Testis (tissue), 3 donors: ENCODE measurements around the gene N4BP2L2. TPM values are rescaled to one million over a fixed set of nuclear protein-coding genes. Genes with fewer than 3 reads are reported as not detected.

Experiments used
- DNase-seq: peaks from one replicate; pipeline ENCODE4 v3.0.0-alpha.2; 2019
- H3K27ac ChIP-seq, 2 donors: fragments of 200-600 bp; sonication (generic); one replicate each; pipeline ENCODE4 v1.5.1; 2019
- H3K27me3 ChIP-seq: fragments of 200-600 bp; sonication (generic); one replicate; pipeline ENCODE4 v1.5.1; 2019
- H3K36me3 ChIP-seq: fragments of 200-600 bp; sonication (generic); one replicate; pipeline ENCODE4 v1.5.1; 2017; ENCODE audit warnings: low read depth; ENCODE audit errors: missing control alignments
- H3K4me1 ChIP-seq: fragments of 200-600 bp; sonication (generic); one replicate; pipeline ENCODE4 v1.5.1; 2019
- H3K4me3 ChIP-seq, 2 donors: fragments of 200-600 bp; sonication (generic); one replicate each; pipeline ENCODE4 v1.5.1; 2017 to 2019
- H3K9me3 ChIP-seq: fragments of 200-600 bp; sonication (generic); one replicate; pipeline ENCODE4 v1.5.1; 2017
- CTCF ChIP-seq, 3 experiments: fragments of 450-650 bp in 2 of 3; fragments of 200-600 bp in 1 of 3; sonication (generic) in 1 of 3; IDR thresholded peaks; one replicate each; pipeline ENCODE4 v1.5.1; 2016 to 2019; ENCODE audit warnings: antibody characterized with exemption in 3 of 3, mild to moderate bottlenecking in 2 of 3, moderate library complexity in 1 of 3
- POLR2A ChIP-seq: fragments of 450-650 bp; IDR thresholded peaks from one replicate; pipeline ENCODE4 v1.6.1; 2017; ENCODE audit warnings: antibody characterized with exemption, mild to moderate bottlenecking, moderate library complexity
- WGBS, 2 donors: methylation state at CpG; one replicate each; pipeline ENCODE4 v1.1.5; 2018; 5-methylcytosine and 5-hydroxymethylcytosine counted together
- intact Hi-C: fragments of 100-400 bp; cut with DNase I; formaldehyde crosslinking; loops from one replicate; pipeline ENCODE4 v1.15.1; 2023; ENCODE audit warnings: low total_unique reads
- polyA plus RNA-seq: library from polyadenylated mRNA; stranded (reverse); fragments of 350-450 nt; fragmentation: Illumina TruSeq; extraction: RNeasy Lipid Tissue Mini Kit (QIAGEN cat#74804); gene quantifications from one replicate; pipeline ENCODE4 v1.2.3, GENCODE V29; 2014; ENCODE audit warnings: low read depth, low replicate concordance; ENCODE audit not compliant: insufficient read depth
- total RNA-seq, 2 donors: library from RNA; depleted of rRNA; stranded (reverse); fragments of >200 nt; gene quantifications; one replicate each; pipeline ENCODE4 v1.2.3, GENCODE V29; 2016

The N4BP2L2 gene
- total and polyA plus RNA-seq, 3 donors from 2014 or later: 56.4 to 197 (median 187) TPM

- Histone ChIP-seq H3K27ac (peak overlapping the region in 1 of 2 donors; percentile 99), H3K9me3 (no peaks in the 10 kb centered on the region), H3K4me3 (peak overlapping the region; percentile 80 to 91), H3K4me1 (peaks cover 8% of the 10 kb centered on the region), H3K36me3 (no peaks in the 10 kb centered on the region), H3K27me3 (no peaks in the 10 kb centered on the region)
- intact Hi-C loops: loop anchor here (5.0 kb wide), 1 partner anchor 957 kb away; no protein-coding TSS in a partner anchor
- DNase-seq: no peak
- no peak for TF ChIP-seq CTCF (IDR thresholded peaks at IDR 0.05)
- no peak for TF ChIP-seq POLR2A
- 11 to 12% methylated on average over 8 of the region's 8 CpGs for WGBS, 2 donors
Observed at GRCh38 chr13:32585550-32586079, 47.0 kb upstream of the N4BP2L2 start.

- Histone ChIP-seq H3K27me3 (no peaks in the 10 kb centered on the region), H3K4me1 (peaks cover 3% of the 10 kb centered on the region), H3K9me3 (no peaks in the 10 kb centered on the region), H3K27ac (no peak overlapping the region), H3K36me3 (no peaks in the 10 kb centered on the region), H3K4me3 (no peak overlapping the region)
- 87 to 91% methylated on average over 2 of the region's 2 CpGs for WGBS, 2 donors
- DNase-seq: no peak
- TF ChIP-seq CTCF (IDR thresholded peaks at IDR 0.05) (no peak), POLR2A (no peak)
- intact Hi-C loops: no loop called here
Observed at GRCh38 chr13:32582991-32583390, 44.4 kb upstream of the N4BP2L2 start.

GRCh38 chr13:32582281-32582680, 43.7 kb upstream of the N4BP2L2 start:
- Histone ChIP-seq H3K4me3 (no peak overlapping the region), H3K27me3 (no peaks in the 10 kb centered on the region), H3K36me3 (no peaks in the 10 kb centered on the region), H3K9me3 (no peaks in the 10 kb centered on the region), H3K4me1 (peaks cover 3% of the 10 kb centered on the region), H3K27ac (no peak overlapping the region)
- no peak for TF ChIP-seq POLR2A
- no peak for TF ChIP-seq CTCF (IDR thresholded peaks at IDR 0.05)
- 75 to 90% methylated on average over 2 of the region's 2 CpGs for WGBS, 2 donors
- intact Hi-C loops: no loop called here
- no peak for DNase-seq

GRCh38 chr13:32581177-32581786, 42.7 kb upstream of the N4BP2L2 start:
- H3K27me3 ChIP-seq: no peaks in the 10 kb centered on the region

More at GRCh38 chr13:32581177-32581786, 42.7 kb upstream of the N4BP2L2 start:
- WGBS, 2 donors: 58 to 70% methylated on average over 3 of the region's 3 CpGs
- no peak for DNase-seq
- Histone ChIP-seq H3K4me3 (no peak overlapping the region), H3K4me1 (peaks cover 3% of the 10 kb centered on the region), H3K27ac (no peak overlapping the region), H3K9me3 (no peaks in the 10 kb centered on the region), H3K36me3 (no peaks in the 10 kb centered on the region)
- no peak for TF ChIP-seq POLR2A
- TF ChIP-seq CTCF (IDR thresholded peaks at IDR 0.05): peak in 2 of 3 experiments; percentile 26 to 59
- intact Hi-C loops: no loop called here
